Measurements from ENCODE around the gene GAREM1.

The GAREM1 gene

DNA sequence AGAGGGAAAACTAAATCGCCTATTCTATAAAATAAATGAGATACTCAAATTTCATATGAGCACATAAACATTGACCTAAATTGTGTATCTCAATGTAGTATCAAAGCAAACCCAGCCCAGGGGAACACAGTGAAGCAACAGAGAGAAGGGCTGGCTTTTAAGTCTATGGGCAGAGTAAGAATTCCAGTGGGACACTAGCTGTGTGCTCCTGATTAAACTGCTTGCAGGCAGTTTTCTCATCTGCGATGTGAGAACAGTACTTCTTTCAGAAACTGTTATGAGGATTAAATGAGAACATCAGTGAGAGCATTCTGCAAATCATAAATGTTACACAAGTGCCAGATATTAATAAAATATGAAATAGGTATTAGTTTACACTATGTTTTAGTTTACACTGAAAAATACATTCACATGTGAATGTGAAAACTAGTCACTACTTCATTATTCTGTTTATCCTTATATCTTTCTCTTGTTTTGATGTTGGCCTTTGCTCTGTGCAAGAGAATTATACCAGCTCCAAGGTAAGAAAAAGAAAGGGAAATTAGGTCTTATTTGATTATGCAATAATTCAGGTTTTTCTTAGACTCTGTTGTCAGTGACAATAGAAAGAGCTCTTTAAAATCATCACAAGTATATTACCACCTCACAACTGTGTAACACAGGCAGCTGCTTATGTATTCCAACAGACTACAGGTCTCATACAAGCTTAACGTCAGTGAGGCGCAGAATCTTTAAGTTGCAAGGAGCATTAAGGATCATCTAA, 47.5 kb downstream of the GAREM1 start:
- no peak for DNase-seq

DNA sequence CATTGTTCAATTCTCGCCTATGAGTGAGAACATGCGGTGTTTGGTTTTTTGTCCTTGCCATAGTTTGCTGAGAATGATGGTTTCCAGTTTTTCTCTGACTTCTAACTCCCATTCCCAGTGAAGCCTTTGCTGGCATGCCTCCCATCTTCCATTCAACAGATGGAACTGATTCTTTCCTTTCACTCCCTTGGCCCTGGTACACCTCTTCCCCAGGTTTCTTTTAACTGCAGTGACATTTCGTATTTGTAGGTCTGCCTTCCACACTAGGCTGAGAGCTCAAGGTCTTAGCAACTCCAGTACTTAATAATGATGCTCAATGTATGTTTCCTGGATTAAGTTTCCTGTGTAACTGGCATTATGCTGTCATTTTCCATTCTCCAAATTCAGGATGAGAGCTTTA, 48.5 kb downstream of the GAREM1 start:
- DNase-seq = no peak

DNA sequence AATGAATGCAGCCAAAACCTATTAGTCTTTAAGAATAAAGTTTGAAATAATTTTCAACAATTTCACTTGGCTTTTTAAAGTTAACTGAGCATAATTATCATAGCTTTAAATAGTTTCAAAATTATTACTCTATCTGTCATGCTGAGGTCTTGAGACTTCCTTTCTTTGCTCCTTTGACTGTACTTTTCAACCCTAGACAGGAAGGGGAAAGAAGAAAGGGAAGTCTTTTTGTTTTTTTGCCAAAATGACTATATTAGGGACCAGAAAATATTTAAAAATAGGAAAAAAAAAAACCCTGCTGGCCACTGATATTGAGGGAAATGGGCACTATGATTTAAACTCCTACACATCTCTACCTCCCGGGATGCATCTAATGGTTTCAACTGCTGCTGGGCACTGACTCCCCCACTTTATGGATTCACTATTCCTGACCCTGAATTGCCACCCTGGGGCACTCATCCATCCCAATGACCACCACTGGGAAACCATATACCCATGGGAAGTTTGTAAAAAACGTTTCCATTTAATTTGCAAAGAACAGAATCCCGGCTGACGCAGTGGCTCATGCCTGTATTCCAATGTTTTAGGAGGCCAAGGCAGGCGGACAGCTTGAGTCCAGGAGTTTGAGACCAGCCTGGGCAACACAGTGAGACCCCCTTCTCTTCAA, 50.5 kb downstream of the GAREM1 start:
- DNase-seq = no peak

DNA sequence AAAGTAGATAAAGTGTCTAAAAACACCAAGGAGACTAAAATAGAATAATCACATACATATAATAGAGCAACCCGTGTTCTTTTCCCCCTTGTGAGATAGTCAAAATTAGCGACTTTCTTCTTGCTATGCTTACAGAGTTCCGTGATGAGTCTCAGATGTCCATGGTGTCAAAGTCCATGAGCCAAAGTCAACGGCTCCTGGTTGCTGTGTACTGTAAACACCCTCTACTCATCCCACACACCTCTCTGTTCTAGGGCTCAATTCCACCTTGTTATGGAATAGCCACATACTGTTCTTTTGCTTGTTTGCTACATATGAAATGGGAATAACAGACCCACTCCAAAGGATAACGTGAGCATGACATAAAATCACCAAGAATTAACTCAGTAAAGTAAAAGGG, 52.5 kb downstream of the GAREM1 start:
- no peak for DNase-seq

DNA sequence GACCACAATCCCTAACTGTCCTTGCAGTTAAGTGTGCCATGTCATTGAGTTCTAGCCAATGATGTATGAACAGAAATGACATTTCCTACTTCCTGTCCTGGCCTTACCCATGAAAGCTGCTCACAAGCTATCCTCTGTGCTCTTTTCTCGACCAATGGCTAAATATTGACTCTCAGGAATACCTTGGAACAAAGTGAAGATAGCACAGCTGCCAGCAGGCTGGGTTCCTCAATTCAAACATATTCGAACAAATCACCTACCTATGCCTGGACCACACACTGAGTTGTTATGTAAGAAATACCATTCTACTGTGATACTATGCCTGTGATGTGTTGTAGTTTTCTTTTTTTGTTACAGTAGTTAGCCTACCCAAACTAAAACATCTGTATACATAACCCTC, 65.1 kb downstream of the GAREM1 start:
- no peak for DNase-seq

DNA sequence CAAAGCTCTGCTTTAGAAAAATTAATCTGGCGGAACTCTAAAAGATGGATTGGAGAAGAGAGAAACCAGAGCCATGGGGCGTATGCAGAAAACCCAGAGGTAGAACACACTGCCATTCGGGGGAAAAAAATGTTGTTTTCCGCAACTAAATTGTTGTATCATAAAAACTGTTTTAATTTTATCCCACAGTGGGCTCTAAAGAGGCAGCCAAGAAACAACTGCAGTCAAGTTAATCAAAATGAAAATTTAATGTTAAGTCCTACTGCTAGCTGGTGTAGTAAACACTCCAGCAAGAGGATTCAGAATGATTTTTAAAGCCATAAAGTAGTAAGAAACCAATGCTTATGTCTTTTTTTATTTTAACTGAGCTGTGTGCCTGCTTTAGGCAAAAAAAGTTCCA, 69.1 kb downstream of the GAREM1 start:
- DNase-seq = no peak

DNA sequence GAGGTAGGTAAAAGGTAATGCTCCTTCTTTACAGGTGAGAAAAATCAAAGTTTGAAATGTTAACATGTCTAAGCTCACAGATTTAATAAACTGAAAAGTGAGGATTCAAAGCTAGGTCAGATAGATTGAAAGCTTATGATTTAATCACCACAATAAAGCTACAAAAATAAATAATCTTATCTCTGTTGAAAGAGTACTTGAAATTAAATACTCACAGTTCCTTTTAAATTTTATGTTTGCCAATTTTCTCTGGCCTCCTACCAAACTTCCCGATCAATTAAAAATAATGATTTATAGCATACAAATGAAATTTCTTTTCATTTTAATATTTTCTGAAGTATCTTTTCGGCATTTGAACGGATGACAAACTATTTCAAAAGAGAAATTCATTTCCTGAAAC, 77.3 kb downstream of the GAREM1 start:
- no peak for DNase-seq

DNA sequence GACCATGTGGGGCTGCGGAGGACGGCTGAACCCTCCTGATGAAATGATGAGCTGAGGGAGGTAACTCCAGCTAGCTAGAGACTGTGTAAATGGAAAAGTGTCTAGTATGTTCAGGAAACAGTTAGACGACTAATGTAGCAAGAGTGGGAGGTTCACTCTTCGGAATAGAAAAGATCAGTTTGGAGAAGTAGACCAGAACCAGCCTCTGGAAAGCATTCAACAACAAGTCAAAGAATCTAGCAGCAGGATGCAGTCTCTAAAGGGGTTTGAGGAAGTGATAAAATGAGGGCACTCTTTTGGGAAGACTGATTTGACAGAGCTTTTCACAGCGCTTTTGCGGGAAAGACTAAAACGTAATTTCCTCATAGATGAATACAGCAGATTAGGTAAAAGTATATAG, 79.6 kb downstream of the GAREM1 start:
- DNase-seq = no peak

DNA sequence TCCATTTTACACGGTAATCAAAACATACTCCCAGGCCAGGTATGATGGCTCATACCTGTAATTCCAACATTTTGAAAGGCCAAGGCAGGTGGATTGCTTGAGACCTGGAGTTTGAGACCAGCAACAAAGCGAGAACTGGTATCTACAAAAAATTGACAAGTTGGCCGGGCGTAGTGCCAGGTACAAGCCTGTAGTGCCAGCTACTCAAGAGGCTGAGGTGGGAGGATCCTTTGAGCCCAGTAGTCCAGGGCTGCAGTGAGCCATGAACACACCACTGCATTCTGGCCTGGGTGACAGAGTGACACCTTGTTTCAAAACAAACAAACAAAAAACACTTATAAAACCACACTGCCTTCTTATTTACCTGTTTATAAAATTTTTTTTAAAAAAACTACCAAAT, 80.8 kb downstream of the GAREM1 start:
- DNase-seq = no peak

DNA sequence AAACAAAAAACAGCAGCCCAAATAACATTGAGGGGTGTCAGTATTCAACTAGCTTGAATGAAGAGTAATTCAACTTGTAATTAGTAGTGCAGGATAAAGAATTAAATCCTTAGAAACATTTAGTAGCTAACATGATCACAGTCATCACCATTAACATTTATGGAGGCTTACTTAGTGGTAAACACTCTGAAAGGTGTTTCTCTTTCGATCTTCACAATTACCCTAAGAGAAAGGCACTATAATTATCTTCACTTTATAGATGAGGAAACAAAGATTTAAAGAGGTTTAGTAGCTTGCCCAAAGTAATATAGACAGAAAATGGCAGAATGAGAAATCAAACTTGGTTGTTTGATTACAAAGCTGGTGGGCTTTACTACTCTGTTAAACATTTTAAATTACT, 81.5 kb downstream of the GAREM1 start:
- DNase-seq = no peak

DNA sequence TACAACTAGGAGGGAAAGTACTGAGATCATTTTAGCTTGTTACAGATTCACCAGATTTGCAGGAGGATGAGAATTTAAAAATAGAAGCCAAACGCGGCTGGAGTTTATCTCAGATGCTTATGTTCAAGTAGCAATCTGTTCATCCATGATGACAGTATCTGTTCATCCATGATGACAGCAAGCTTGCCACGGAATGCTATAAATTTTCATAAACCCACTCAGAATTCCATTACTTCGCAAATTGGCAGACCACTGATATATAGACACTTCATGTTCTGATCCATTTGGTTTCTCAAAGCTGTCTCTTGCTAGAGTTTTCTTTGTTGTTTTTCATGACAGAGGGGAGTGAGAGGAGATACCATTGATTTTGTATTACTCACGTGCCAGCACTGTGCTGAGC, 84.2 kb downstream of the GAREM1 start:
- peak; percentile 54 for DNase-seq

DNA sequence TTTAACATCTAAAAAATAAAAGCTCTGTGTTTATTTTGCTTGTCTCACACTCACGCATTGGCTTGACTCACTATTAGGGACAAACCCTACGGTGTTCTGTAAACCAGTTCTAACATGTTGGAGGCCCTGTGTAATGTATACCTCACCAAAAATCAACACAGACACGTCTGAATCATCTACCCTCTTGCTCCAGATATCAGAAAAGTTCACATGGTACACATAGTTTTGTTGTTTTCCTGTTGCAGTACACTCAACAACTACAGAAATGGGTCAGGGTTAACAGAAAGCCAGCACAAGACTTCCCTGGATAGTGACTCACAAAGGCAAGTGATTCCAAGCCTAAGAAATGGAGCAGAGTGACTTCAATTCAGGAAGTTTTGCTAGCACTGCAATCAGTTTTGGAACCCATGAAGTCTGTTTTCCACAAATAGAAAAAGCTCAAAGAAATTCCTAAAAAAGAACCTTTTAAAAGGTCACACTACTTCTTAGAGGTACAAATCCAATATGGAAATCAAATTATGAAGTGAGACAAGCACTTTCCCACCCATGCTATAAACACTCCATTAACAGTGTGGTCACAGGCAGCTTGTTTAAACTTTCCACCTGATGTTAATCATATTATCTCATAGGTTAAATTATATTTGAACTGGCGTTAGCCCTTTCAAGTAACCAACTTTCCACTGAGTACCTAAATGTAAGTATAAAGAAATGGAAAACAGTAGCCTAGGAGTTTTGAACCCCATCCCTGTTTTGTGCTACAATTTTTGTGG, 87.4 kb downstream of the GAREM1 start:
- DNase-seq = no peak

DNA sequence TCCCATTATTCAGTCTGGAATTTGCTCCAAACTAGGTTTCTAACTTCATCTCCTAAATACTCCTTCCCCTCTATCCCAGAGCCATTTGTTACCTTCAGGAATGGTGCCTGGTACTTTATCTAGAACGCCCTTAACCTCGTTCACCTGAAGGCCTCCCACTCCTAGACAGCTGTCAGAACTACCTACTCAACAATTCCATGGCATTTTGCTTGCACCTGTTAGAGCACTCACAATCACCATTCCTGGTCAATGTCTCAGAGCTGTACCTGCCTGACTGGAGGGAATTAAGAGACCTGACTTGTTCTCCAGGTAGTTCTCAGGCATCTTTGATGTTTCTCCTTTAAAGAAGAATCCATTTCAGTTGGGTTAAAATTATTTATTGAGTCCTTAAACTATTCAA, 88.9 kb downstream of the GAREM1 start:
- DNase-seq = no peak

DNA sequence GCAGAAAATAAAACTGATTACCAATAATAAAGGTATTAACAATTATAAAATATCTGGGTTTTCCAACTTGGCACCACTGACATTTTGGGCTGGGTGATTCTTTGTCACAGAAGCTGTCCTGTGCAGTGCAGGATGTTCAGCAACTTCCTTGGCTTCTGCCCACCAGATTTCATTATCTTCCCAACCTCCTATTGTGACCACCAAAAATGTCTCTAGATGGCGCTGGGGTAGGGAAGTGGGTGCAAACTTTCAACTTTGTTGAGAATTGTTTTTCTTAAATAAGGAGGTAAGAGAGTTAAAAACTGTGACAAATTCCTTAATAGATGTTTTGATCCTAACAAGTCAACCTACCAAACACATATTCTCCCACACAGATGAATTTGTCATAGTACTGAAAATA, 90.1 kb downstream of the GAREM1 start:
- no peak for DNase-seq

DNA sequence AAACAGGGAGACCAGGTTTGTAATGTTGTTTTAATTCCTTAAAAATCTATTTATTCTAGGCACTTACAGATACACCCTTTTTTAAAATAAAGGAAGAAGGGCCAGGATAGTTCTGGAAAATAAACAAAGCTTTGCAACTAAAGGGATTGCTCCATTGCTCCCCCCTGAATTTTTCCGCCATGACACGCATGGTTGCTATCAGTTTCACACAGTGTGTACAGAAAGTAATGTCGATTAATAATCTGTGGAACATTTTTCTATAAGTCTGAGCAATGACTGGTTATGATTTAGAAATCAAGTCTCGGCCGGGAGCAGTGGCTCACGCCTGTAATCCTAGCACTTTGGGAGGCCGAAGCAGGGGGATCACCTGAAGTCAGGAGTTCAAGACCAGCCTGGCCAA, 90.8 kb downstream of the GAREM1 start:
- no peak for DNase-seq

DNA sequence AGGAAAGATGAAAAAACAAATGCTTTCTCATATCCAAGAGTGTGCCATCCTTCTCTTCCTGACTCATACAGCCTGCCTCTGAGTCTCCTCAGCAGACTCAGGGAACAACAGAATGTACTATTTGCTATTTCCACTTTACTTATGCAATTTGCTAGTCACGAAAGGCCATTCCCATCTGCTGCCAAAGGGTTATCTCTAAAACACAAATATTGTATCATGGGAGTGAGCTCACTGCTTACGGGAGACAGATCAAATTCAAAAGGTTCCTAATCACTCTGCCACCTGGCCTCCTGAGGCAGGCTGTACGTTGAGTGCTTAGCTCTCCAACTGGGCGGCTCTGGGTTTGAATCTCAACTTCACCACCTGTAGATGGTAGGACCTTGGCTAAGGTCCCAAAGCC, 92.0 kb downstream of the GAREM1 start:
- no peak for DNase-seq

DNA sequence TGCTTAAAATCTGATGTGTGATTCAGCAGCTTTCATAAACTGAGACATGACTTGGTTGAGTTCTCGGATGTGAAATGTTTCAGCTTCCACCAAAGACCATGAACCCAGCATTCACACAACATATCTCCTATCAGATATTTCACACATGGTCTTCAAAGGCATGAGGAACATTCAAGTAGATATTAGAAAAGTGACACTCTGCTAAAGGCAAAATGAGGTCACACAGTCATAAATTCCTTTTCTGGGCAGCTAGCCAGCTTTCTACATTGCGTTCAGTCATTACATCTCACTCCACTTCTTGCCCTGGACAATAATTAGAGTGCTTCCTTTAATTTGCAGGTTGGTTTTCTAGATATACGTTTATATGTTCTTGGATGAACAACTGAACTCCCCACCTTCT, 96.7 kb downstream of the GAREM1 start:
- no peak for DNase-seq

DNA sequence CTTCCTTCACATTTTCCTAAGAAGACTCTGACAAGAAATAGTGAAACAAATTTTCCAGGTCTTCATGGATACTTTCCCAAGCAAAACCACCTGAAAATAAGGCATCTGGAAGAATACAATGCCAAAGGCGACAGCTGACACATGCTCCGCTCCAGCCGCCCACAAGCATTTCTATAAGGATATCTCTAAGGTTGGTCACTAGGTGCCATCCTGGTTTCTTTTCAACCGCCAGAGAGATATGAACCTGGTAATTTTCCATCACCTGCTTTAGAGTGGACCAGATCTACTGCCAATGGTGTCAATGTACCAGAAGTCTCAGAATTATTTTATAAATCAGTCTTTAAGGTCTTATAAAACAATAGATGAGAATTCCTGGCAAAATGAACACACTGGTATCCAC, 97.2 kb downstream of the GAREM1 start:
- no peak for DNase-seq

DNA sequence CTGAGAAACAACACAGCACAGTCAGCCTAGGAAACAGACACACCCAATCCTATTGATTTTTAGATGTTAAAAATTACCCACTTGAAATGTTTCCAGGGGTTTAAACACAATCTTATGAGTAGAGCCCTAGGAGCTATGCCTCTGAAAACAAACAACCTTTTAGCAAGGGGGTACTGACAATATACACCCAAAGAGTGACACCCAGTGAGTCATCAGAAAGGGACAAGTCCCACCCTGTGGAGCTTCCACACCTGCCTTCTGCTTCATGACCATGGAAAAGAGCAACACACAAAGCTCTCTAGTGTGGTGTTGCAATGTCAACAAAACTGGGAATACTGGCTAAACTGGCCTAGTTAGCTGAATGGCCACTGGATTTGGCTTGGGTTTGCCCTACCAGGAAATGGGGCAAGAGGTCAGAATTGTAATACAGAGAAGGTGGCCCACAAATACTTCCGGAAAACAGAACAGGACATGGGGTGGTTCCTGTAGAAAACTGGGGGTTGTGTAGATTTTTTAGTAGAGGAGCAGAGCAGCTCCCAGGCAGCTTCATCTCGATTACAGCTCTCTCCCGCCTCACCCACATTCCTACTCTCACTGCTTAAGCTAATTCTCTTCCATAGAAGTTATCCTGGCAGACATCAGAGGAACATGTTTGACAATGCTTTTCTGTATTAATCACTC, 98.2 kb downstream of the GAREM1 start:
- DNase-seq = no peak

DNA sequence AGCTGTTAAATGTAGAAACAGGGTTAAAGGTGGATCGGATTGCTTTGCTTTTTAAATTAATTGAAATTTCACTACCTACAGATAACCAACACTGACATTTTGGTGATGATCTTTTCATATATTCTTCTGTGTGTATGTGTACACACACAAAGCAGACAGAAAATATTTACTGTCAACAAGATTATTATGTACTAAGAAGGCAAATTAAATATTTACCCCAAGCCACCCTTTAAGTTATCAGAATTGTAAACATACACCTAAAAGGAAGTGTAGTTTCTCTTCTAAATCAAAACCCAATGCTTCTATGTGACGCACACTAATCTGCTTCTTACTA, 98.7 kb downstream of the GAREM1 start:
- DNase-seq = no peak

DNA sequence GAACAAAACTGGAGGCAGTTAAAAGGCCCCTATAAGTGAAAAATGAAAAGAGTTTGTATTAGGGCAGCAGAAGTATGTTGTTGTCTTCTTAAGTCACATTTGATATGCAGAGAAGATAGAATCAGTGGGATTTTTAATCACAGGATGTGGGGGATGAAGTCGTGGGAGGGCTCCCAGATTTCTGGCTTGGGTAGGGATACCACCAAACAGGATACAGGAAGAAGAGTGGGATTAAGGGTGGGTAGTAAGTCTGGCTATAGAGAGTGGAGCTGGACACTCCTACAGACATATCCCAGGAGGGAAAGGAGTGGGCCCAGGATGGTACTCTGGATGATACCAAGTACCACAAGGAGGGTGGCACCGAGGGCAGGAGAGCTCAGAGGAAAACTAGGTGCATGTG, 99.3 kb downstream of the GAREM1 start:
- no peak for DNase-seq

DNA sequence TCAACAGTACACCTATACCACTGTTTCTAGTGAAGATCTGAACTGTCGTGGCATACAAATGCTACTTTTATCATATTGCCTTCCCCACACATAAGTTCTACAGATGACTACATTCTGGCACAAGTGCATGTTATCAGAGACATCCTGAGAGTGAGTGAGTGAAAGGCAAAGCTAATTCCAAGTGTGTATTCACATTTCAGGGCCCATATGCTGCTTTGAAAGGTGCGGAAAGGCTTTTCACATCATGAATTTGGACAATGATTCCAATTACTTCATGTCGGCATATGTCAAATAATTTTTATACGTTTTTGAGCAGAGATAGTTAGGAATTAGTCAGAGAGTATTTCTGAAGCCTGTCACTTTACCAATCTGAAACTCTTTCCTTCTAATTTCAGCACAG, 101.7 kb downstream of the GAREM1 start:
- DNase-seq = no peak

DNA sequence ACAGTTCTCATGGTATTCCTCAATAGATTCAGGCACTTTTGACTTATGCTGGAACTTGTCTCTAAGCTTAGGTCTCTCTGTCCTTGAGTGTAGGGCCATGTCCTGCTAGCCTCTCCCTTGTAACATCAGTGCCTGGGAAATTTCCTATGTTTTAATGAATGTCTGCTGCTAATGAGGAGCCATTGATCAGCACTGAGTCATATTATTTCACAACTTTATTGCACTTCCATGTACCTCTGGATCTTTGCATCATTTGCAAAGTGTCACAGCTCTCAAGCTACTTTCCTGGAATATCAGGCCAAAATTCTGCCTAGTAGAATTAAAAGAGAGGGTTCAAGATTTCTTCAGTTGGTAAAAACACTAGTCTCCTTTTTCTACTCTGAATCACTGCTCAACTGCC, 102.5 kb downstream of the GAREM1 start:
- DNase-seq = no peak

Data from retina (tissue), 1 donor.